ENCODE measurements around the gene HIPK3. TPM values are rescaled to one million over a fixed set of nuclear protein-coding genes. Genes with fewer than 3 reads are reported as not detected.
"Not testable (repeated sequence)": the region's sequence is repeated elsewhere in the genome, so short reads cannot be mapped to it uniquely, and the experiment has no call there.

Gene HIPK3
- total RNA-seq, 6 donors from 2014 or later: 63.9 to 149 (median 133) TPM

- WGBS, 2 donors: 90 to 91% methylated on average over 8 of the region's 8 CpGs
- no peak overlapping the region for H3K4me3 ChIP-seq
- H3K4me1 ChIP-seq: peaks cover 18 to 25% (median 21%) of the 10 kb centered on the region in 4 donors
- H3K36me3 ChIP-seq: peaks cover 0 to 14% (median 0%) of the 10 kb centered on the region in 4 donors
- TF ChIP-seq EP300 (IDR thresholded peaks at IDR 0.05) (no peak), POLR2A (IDR thresholded peaks at IDR 0.05) (no peak), POLR2AphosphoS5 (IDR thresholded peaks at IDR 0.05) (no peak), CTCF (IDR thresholded peaks at IDR 0.05) (no peak)
- H3K27me3 ChIP-seq: no peaks in the 10 kb centered on the region
- no peak overlapping the region for H3K27ac ChIP-seq
- H3K9me3 ChIP-seq: no peaks in the 10 kb centered on the region
- ATAC-seq (ENCODE audit: low FRiP score in 2 of 2) (no peak), DNase-seq (no peak)
Measured at GRCh38 chr11:33294797-33295196, 37.6 kb downstream of the HIPK3 start.

GRCh38 chr11:33296695-33297094, 39.5 kb downstream of the HIPK3 start:
- Histone ChIP-seq H3K4me1 (peaks cover 3 to 11% (median 7%) of the 10 kb centered on the region in 4 donors), H3K36me3 (peaks cover 0 to 14% (median 0%) of the 10 kb centered on the region in 4 donors), H3K4me3 (no peak overlapping the region), H3K9me3 (no peaks in the 10 kb centered on the region), H3K27me3 (no peaks in the 10 kb centered on the region), H3K27ac (no peak overlapping the region)
- TF ChIP-seq EP300 (IDR thresholded peaks at IDR 0.05): no peak
- TF ChIP-seq POLR2A (IDR thresholded peaks at IDR 0.05): no peak
- TF ChIP-seq POLR2AphosphoS5 (IDR thresholded peaks at IDR 0.05): no peak
- no peak for TF ChIP-seq CTCF (IDR thresholded peaks at IDR 0.05)
- 89 to 91% methylated on average over 5 of the region's 5 CpGs for WGBS, 2 donors
- ATAC-seq (ENCODE audit: low FRiP score in 2 of 2) (no peak), DNase-seq (no peak)

- H3K9me3 ChIP-seq: no peaks in the 10 kb centered on the region
- H3K27me3 ChIP-seq: no peaks in the 10 kb centered on the region
- TF ChIP-seq EP300 (IDR thresholded peaks at IDR 0.05) (no peak), POLR2AphosphoS5 (IDR thresholded peaks at IDR 0.05) (no peak), POLR2A (IDR thresholded peaks at IDR 0.05) (no peak), CTCF (IDR thresholded peaks at IDR 0.05) (no peak)
- WGBS, 2 donors: 88 to 90% methylated on average over 4 of the region's 4 CpGs
- H3K27ac ChIP-seq: no peak overlapping the region
- no peak for DNase-seq
- no peak overlapping the region for H3K4me3 ChIP-seq
- H3K36me3 ChIP-seq: peaks cover 0 to 3% (median 0%) of the 10 kb centered on the region in 4 donors
- H3K4me1 ChIP-seq: peaks cover 3 to 10% (median 7%) of the 10 kb centered on the region in 4 donors
- ATAC-seq (ENCODE audit: low FRiP score in 2 of 2): no peak
Measured at GRCh38 chr11:33303541-33303940, 46.4 kb downstream of the HIPK3 start.

- H3K4me1 ChIP-seq: peaks cover 3 to 15% (median 10%) of the 10 kb centered on the region in 4 donors
- H3K4me3 ChIP-seq; DNase-seq; H3K27ac ChIP-seq; H3K36me3 ChIP-seq; H3K27me3 ChIP-seq; H3K9me3 ChIP-seq; ATAC-seq (ENCODE audit: low FRiP score in 2 of 2): not testable (repeated sequence)
- WGBS, 2 donors: 92 to 99% methylated on average over 6 of the region's 6 CpGs
Measured at GRCh38 chr11:33306821-33307220, 49.6 kb downstream of the HIPK3 start.

- no peaks in the 10 kb centered on the region for H3K27me3 ChIP-seq
- no peak overlapping the region for H3K27ac ChIP-seq
- no peak for ATAC-seq (ENCODE audit: low FRiP score in 2 of 2)
- no peaks in the 10 kb centered on the region for H3K36me3 ChIP-seq
- no peak for TF ChIP-seq POLR2A (IDR thresholded peaks at IDR 0.05)
- TF ChIP-seq POLR2AphosphoS5 (IDR thresholded peaks at IDR 0.05): no peak
- no peak for TF ChIP-seq EP300 (IDR thresholded peaks at IDR 0.05)
- no peak for TF ChIP-seq CTCF (IDR thresholded peaks at IDR 0.05)
- H3K4me1 ChIP-seq: peaks cover 3 to 13% (median 10%) of the 10 kb centered on the region in 4 donors
- no peak for DNase-seq
- H3K9me3 ChIP-seq: no peaks in the 10 kb centered on the region
- H3K4me3 ChIP-seq: no peak overlapping the region
Measured at GRCh38 chr11:33307984-33308383, 50.8 kb downstream of the HIPK3 start.
